Stomach (tissue), 9 donors: ENCODE measurements around the gene YIF1B. TPM values are rescaled to one million over a fixed set of nuclear protein-coding genes. Genes with fewer than 3 reads are reported as not detected.

Source experiments
- DNase-seq, 2 donors: peaks; one replicate each; pipeline versions ENCODE4 v3.0.0 to v3.0.0-alpha.2; 2013 to 2019
- H3K27ac ChIP-seq, 5 donors: fragments of 200-600 bp in 4 of 5; sonication (generic) in 4 of 5; one replicate each; pipeline ENCODE4 v1.5.1; 2013 to 2019; ENCODE audit warnings: mild to moderate bottlenecking in 1 of 5, moderate library complexity in 1 of 5
- H3K27me3 ChIP-seq, 3 donors: fragments of 200-600 bp; sonication (generic); one replicate each; pipeline ENCODE4 v1.5.1; 2017 to 2019; ENCODE audit warnings: mixed run types in 1 of 3
- H3K36me3 ChIP-seq, 4 donors: fragments of 200-600 bp; sonication (generic); 1 replicate in 3 of 4; 2 replicates in 1 of 4; pipeline ENCODE4 v1.5.1; 2016 to 2019
- H3K4me1 ChIP-seq, 4 donors: fragments of 200-600 bp; sonication (generic); one replicate each; pipeline ENCODE4 v1.5.1; 2016 to 2019
- H3K4me3 ChIP-seq, 4 donors: fragments of 200-600 bp; sonication (generic) in 3 of 4; one replicate each; pipeline ENCODE4 v1.5.1; 2016 to 2019; ENCODE audit warnings: mild to moderate bottlenecking in 1 of 4
- H3K9me3 ChIP-seq, 4 donors: fragments of 200-600 bp; sonication (generic); one replicate each; pipeline ENCODE4 v1.5.1; 2016 to 2019
- EP300 ChIP-seq: sonication (generic); formaldehyde crosslinking; IDR thresholded peaks from one replicate; pipeline ENCODE4 v1.6.1; 2017; ENCODE audit warnings: antibody characterized with exemption
- POLR2A ChIP-seq, 4 donors: fragments of 450-650 bp; IDR thresholded peaks; one replicate each; pipeline ENCODE4 v1.6.1; 2016; ENCODE audit warnings: antibody characterized with exemption in 4 of 4, control low read depth in 2 of 4, mild to moderate bottlenecking in 1 of 4, moderate library complexity in 1 of 4
- POLR2AphosphoS5 ChIP-seq, 3 donors: sonication (generic); formaldehyde crosslinking; IDR thresholded peaks; one replicate each; pipeline ENCODE4 v1.6.1; 2016; ENCODE audit warnings: antibody characterized with exemption in 3 of 3
- WGBS, 5 donors: extraction: QIAGEN DNeasy Blood & Tissue Kit in 3 of 5; methylation state at CpG; one replicate each; pipeline versions ENCODE4 v1.1.5 to v1.1.7; 2013 to 2018; 5-methylcytosine and 5-hydroxymethylcytosine counted together
- intact Hi-C: fragments of 100-400 bp; cut with DNase I; formaldehyde crosslinking; loops from one replicate; pipeline ENCODE4 v1.15.1; 2023; ENCODE audit warnings: low total_unique reads
- polyA plus RNA-seq, 3 donors: library from polyadenylated mRNA; stranded (reverse); fragments of 200-250 nt; gene quantifications; one replicate each; pipeline ENCODE4 v1.2.3, GENCODE V29; 2013
- total RNA-seq, 5 donors: library from RNA; depleted of rRNA; stranded (reverse); fragments of >200 nt; gene quantifications; one replicate each; pipeline versions ENCODE4 v1.1.0 to v1.2.3, GENCODE V29; 2014 to 2016
- TF ChIP-seq, protein P1 (sequence below), 7 experiments: fragments of 450-650 bp in 4 of 7; fragments of 200-600 bp in 3 of 7; sonication (generic) in 3 of 7; IDR thresholded peaks; one replicate each; pipeline ENCODE4 v1.5.1; 2016 to 2019; ENCODE audit warnings: antibody characterized with exemption in 7 of 7, control low read depth in 2 of 7, mild to moderate bottlenecking in 1 of 7
- donor health status: healthy with polysubstance abuse.
- donor health status: Bipolar disorder and iron deficiency.
- donor health status: healthy.

The YIF1B gene
- total and polyA plus RNA-seq, 8 donors = 4.7 to 30.4 (median 15.7) TPM

DNA sequence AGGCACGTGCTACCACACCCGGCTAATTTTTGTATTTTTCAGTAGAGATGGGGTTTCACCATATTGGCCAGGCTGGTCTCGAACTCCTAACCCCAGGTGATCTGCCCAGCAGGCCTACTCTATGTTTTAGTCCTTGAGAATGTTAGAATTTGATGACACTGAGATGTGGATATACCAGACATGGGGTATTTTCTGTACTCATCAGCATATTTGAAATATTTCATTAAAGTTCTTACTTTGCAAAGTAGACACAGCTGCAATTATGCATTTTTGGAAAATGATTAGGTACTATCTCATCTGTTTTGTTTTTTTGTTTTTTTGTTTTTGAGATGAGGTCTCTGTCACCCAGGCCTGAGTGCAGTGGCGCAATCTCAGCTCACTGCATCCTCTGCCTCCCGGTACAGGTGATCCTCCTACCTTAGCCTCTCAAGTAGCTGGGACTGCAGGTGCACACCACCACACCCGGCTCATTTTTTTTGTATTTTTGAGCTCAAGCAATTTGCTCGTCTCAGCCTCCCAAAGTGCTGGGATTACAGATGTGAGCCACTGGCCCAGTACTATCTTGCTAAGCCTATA, 38.7 kb downstream of the YIF1B start:
- H3K36me3 ChIP-seq = peaks cover 0 to 5% (median 0%) of the 10 kb centered on the region in 4 donors
- peak overlapping the region in 4 of 5 donors; percentile 45 to 80 (median 70) for H3K27ac ChIP-seq
- H3K4me3 ChIP-seq = no peak overlapping the region
- no peak for TF ChIP-seq POLR2AphosphoS5 (IDR thresholded peaks at IDR 0.05)
- TF ChIP-seq POLR2A (IDR thresholded peaks at IDR 0.05) = no peak
- TF ChIP-seq EP300 = no peak
- TF ChIP-seq, protein P1, sequence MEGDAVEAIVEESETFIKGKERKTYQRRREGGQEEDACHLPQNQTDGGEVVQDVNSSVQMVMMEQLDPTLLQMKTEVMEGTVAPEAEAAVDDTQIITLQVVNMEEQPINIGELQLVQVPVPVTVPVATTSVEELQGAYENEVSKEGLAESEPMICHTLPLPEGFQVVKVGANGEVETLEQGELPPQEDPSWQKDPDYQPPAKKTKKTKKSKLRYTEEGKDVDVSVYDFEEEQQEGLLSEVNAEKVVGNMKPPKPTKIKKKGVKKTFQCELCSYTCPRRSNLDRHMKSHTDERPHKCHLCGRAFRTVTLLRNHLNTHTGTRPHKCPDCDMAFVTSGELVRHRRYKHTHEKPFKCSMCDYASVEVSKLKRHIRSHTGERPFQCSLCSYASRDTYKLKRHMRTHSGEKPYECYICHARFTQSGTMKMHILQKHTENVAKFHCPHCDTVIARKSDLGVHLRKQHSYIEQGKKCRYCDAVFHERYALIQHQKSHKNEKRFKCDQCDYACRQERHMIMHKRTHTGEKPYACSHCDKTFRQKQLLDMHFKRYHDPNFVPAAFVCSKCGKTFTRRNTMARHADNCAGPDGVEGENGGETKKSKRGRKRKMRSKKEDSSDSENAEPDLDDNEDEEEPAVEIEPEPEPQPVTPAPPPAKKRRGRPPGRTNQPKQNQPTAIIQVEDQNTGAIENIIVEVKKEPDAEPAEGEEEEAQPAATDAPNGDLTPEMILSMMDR (IDR thresholded peaks at IDR 0.05) = no peak
- no peaks in the 10 kb centered on the region for H3K9me3 ChIP-seq
- no peak for DNase-seq
- 89 to 91% (median 90%) methylated on average over 7 of the region's 7 CpGs for WGBS, 5 donors
- H3K27me3 ChIP-seq = no peaks in the 10 kb centered on the region
- H3K4me1 ChIP-seq = peaks cover 48 to 71% (median 63%) of the 10 kb centered on the region in 4 donors
- intact Hi-C loops = no loop called here

DNA sequence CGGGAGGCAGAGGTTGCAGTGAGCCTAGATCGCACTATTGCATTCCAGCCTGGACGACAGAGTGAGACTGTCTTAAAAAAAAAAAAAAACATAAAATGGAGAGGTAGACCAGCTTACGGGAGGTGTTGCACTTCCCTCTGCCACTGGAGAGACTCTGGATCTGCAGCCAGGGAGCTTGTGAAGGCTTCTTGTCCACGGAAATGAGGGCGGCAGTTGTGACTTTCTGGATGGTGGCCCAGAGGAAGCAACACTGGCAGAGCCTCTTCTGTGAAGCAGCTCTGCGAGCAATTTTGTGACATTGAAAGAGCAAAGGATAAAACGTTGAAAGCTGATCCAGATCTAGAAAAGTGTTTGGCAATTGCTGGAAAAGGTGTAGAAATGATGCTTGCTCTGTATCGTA, 41.0 kb downstream of the YIF1B start:
- Histone ChIP-seq H3K4me3 (no peak overlapping the region), H3K27me3 (no peaks in the 10 kb centered on the region), H3K36me3 (no peaks in the 10 kb centered on the region), H3K4me1 (peaks cover 46 to 76% (median 69%) of the 10 kb centered on the region in 4 donors), H3K27ac (peak overlapping the region in 4 of 5 donors; percentile 16 to 48 (median 26)), H3K9me3 (no peaks in the 10 kb centered on the region)
- intact Hi-C loops = no loop called here
- DNase-seq = no peak
- WGBS, 5 donors = 30 to 45% (median 40%) methylated on average over 9 of the region's 9 CpGs
- TF ChIP-seq, protein P1 (IDR thresholded peaks at IDR 0.05) = no peak
- TF ChIP-seq POLR2A (IDR thresholded peaks at IDR 0.05) (no peak), POLR2AphosphoS5 (IDR thresholded peaks at IDR 0.05) (no peak), EP300 (no peak)

DNA sequence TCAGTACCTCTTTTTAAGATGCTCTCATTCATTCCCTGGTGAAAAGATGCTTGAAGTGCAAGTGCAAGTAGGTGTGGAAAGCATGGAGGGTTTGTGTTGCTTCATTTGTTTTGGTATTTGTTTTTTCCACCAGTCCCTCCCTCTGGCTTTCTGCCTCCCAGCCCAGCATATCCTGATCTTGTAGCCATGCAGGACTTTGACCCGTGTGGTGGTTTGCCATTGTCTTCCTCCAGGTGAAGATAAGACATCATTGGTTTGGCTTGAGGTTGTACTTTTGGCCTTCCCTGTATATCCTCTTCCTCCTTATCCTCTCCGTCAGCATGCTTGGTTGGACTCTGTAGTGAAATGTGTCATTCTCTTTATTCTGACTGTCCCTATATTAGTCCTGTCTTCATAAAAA, 42.2 kb downstream of the YIF1B start:
- Histone ChIP-seq H3K27ac (peak overlapping the region; percentile 7 to 59 (median 22)), H3K4me1 (peaks cover 50 to 77% (median 69%) of the 10 kb centered on the region in 4 donors), H3K36me3 (no peaks in the 10 kb centered on the region), H3K27me3 (no peaks in the 10 kb centered on the region), H3K9me3 (no peaks in the 10 kb centered on the region), H3K4me3 (no peak overlapping the region)
- DNase-seq = peak; percentile 56 to 72
- TF ChIP-seq, protein P1 (IDR thresholded peaks at IDR 0.05) = no peak
- TF ChIP-seq POLR2AphosphoS5 (IDR thresholded peaks at IDR 0.05) = peak in 2 of 3 donors; percentile 72 to 76
- intact Hi-C loops = no loop called here
- 27 to 54% (median 36%) methylated on average over 2 of the region's 2 CpGs for WGBS, 5 donors

GRCh38 chr19:38270587-38271167, 45.1 kb downstream of the YIF1B start:
- no peak for DNase-seq
- intact Hi-C loops = no loop called here
- 34 to 53% (median 48%) methylated on average over 5 of the region's 5 CpGs for WGBS, 5 donors
- H3K27ac ChIP-seq = peak overlapping the region; percentile 5 to 32 (median 14)
- H3K27me3 ChIP-seq = no peaks in the 10 kb centered on the region
- no peaks in the 10 kb centered on the region for H3K9me3 ChIP-seq
- H3K4me3 ChIP-seq = no peak overlapping the region
- no peaks in the 10 kb centered on the region for H3K36me3 ChIP-seq
- TF ChIP-seq POLR2A (IDR thresholded peaks at IDR 0.05) (no peak), POLR2AphosphoS5 (IDR thresholded peaks at IDR 0.05) (no peak), EP300 (no peak)
- TF ChIP-seq, protein P1 (IDR thresholded peaks at IDR 0.05) = no peak
- peaks cover 50 to 84% (median 64%) of the 10 kb centered on the region in 4 donors for H3K4me1 ChIP-seq
